ENCODE measurements around the gene CTNNB1.

The CTNNB1 gene

DNA sequence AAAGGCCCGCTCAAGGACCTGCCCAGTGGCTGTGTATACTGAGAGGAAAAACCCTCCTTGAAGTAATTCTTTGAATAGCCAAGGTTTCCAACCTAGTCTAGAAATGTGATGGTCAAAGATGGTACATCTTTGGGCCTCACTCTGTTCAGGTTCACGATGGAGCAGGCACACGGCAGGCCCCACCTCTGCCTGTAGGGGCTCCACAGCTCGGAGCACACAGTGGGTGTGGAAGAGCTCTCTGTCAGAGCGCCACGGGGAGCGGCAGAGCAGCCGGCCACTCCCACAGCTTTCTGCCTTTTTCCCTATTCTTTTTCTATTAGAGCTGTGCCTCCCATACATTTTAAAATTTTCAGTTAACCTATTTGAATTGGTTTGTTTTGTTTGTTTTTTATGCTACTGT lies 89.5 kb downstream of the CTNNB1 start:
- Histone ChIP-seq H3K4me2 (no peak overlapping the region), H3K4me1 (ENCODE audit: low read depth, poor library complexity, severe bottlenecking) (no peaks in the 10 kb centered on the region)
- TF ChIP-seq, protein P1, sequence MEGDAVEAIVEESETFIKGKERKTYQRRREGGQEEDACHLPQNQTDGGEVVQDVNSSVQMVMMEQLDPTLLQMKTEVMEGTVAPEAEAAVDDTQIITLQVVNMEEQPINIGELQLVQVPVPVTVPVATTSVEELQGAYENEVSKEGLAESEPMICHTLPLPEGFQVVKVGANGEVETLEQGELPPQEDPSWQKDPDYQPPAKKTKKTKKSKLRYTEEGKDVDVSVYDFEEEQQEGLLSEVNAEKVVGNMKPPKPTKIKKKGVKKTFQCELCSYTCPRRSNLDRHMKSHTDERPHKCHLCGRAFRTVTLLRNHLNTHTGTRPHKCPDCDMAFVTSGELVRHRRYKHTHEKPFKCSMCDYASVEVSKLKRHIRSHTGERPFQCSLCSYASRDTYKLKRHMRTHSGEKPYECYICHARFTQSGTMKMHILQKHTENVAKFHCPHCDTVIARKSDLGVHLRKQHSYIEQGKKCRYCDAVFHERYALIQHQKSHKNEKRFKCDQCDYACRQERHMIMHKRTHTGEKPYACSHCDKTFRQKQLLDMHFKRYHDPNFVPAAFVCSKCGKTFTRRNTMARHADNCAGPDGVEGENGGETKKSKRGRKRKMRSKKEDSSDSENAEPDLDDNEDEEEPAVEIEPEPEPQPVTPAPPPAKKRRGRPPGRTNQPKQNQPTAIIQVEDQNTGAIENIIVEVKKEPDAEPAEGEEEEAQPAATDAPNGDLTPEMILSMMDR (conservative IDR thresholded peaks at IDR 0.05; ENCODE audit: low read depth, low read length) = no peak

More for the DNA sequence above, 89.5 kb downstream of the CTNNB1 start:
- no peak overlapping the region for H3K27ac ChIP-seq
- H4K20me1 ChIP-seq (ENCODE audit: insufficient read depth) = no peaks in the 10 kb centered on the region
- H3K27me3 ChIP-seq (ENCODE audit: insufficient read depth, low read depth) = no peaks in the 10 kb centered on the region
- no peak overlapping the region for H3K9ac ChIP-seq
- H3K79me2 ChIP-seq (ENCODE audit: insufficient read depth, low read depth) = no peaks in the 10 kb centered on the region
- H2AFZ ChIP-seq (ENCODE audit: low read depth) = no peak overlapping the region
- H3K36me3 ChIP-seq (ENCODE audit: insufficient read depth) = no peaks in the 10 kb centered on the region
- H3K4me3 ChIP-seq (IDR thresholded peaks at IDR 0.05; ENCODE audit: insufficient read depth, low read depth, low read length) = no peak overlapping the region

Data from KMS-11 (cell line).